Large intestine (tissue), 3 donors: ENCODE measurements around the gene PLSCR1. TPM values are rescaled to one million over a fixed set of nuclear protein-coding genes. Genes with fewer than 3 reads are reported as not detected.
"Not testable (repeated sequence)": the region's sequence is repeated elsewhere in the genome, so short reads cannot be mapped to it uniquely, and the experiment has no call there.

Experiments
- DNase-seq, 2 donors: peaks; one replicate each; pipeline versions ENCODE4 v3.0.0 to v3.0.0-alpha.2; 2013
- H3K27ac ChIP-seq: one replicate; pipeline ENCODE4 v1.5.1; 2013; ENCODE audit warnings: low read length
- H3K27me3 ChIP-seq: 2 replicates; pipeline ENCODE4 v1.6.1; 2013; ENCODE audit warnings: low read length; ENCODE audit not compliant: control insufficient read depth, insufficient read depth
- H3K36me3 ChIP-seq: 2 replicates; pipeline ENCODE4 v1.6.1; 2013; ENCODE audit warnings: low read length; ENCODE audit not compliant: control insufficient read depth, insufficient read depth
- H3K4me1 ChIP-seq: one replicate; pipeline ENCODE4 v1.6.1; 2013; ENCODE audit warnings: low read length; ENCODE audit not compliant: control insufficient read depth, insufficient read depth
- H3K4me3 ChIP-seq: one replicate; pipeline ENCODE4 v1.5.1; 2013; ENCODE audit warnings: low read length
- H3K9me3 ChIP-seq: one replicate; pipeline ENCODE4 v1.6.1; 2013; ENCODE audit warnings: mild to moderate bottlenecking, low read depth, low read length, moderate library complexity; ENCODE audit not compliant: control insufficient read depth
- WGBS: methylation state at CpG from one replicate; pipeline ENCODE4 v1.1.5; 2013; ENCODE audit warnings: low lambda C conversion rate; ENCODE audit not compliant: insufficient coverage; 5-methylcytosine and 5-hydroxymethylcytosine counted together
- polyA plus RNA-seq: library from polyadenylated mRNA; unstranded; fragments of 120-200 nt; gene quantifications from one replicate; pipeline ENCODE4 v1.2.1, GENCODE V29; 2013

The PLSCR1 gene
- polyA plus RNA-seq, 1 donor: 103 TPM

GRCh38 chr3:146539315-146539714 is 5.1 kb downstream of the PLSCR1 start:
- peak in 1 of 2 donors; percentile 42 for DNase-seq
- no CpG with 5 or more reads among the region's 3 CpGs for WGBS
- H3K9me3 ChIP-seq: no peaks in the 10 kb centered on the region
- H3K27ac ChIP-seq: peak overlapping the region; percentile 3
- H3K4me1 ChIP-seq: peaks cover 16% of the 10 kb centered on the region
- no peak overlapping the region for H3K4me3 ChIP-seq
- peaks cover 4% of the 10 kb centered on the region for H3K36me3 ChIP-seq
- H3K27me3 ChIP-seq: no peaks in the 10 kb centered on the region

GRCh38 chr3:146537603-146538002 is 6.8 kb downstream of the PLSCR1 start:
- H3K36me3 ChIP-seq: peaks cover 7% of the 10 kb centered on the region
- no peaks in the 10 kb centered on the region for H3K27me3 ChIP-seq
- no peak overlapping the region for H3K4me3 ChIP-seq
- H3K27ac ChIP-seq: no peak overlapping the region
- no CpG with 5 or more reads among the region's 3 CpGs for WGBS
- no peak for DNase-seq
- no peaks in the 10 kb centered on the region for H3K9me3 ChIP-seq
- H3K4me1 ChIP-seq: peaks cover 16% of the 10 kb centered on the region

- peaks cover 10% of the 10 kb centered on the region for H3K36me3 ChIP-seq
- H3K9me3 ChIP-seq: no peaks in the 10 kb centered on the region
- H3K4me3 ChIP-seq: no peak overlapping the region
- H3K27me3 ChIP-seq: no peaks in the 10 kb centered on the region
- H3K27ac ChIP-seq: peak overlapping the region; percentile 20
- H3K4me1 ChIP-seq: peaks cover 9% of the 10 kb centered on the region
- DNase-seq: no peak
These were observed 7.7 kb downstream of the PLSCR1 start for GRCh38 chr3:146536681-146537080.

- WGBS: no CpG with 5 or more reads among the region's 2 CpGs
- no peak for DNase-seq
These were observed 12.0 kb downstream of the PLSCR1 start for GRCh38 chr3:146532406-146532805.

GRCh38 chr3:146530609-146531008 is 13.8 kb downstream of the PLSCR1 start:
- DNase-seq: no peak
- H3K9me3 ChIP-seq: no peaks in the 10 kb centered on the region
- H3K27me3 ChIP-seq: no peaks in the 10 kb centered on the region
- no CpG with 5 or more reads among the region's 2 CpGs for WGBS
- peaks cover 26% of the 10 kb centered on the region for H3K36me3 ChIP-seq
- H3K27ac ChIP-seq: no peak overlapping the region
- no peak overlapping the region for H3K4me3 ChIP-seq
- peaks cover 3% of the 10 kb centered on the region for H3K4me1 ChIP-seq

More at GRCh38 chr3:146532406-146532805, 12.0 kb downstream of the PLSCR1 start:
- H3K27ac ChIP-seq: no peak overlapping the region
- peaks cover 22% of the 10 kb centered on the region for H3K36me3 ChIP-seq
- H3K27me3 ChIP-seq: no peaks in the 10 kb centered on the region
- peaks cover 3% of the 10 kb centered on the region for H3K4me1 ChIP-seq
- no peak overlapping the region for H3K4me3 ChIP-seq
- no peaks in the 10 kb centered on the region for H3K9me3 ChIP-seq

- Histone ChIP-seq H3K27me3 (no peaks in the 10 kb centered on the region), H3K9me3 (no peaks in the 10 kb centered on the region), H3K4me3 (no peak overlapping the region), H3K27ac (no peak overlapping the region), H3K4me1 (peaks cover 3% of the 10 kb centered on the region), H3K36me3 (peaks cover 32% of the 10 kb centered on the region)
- DNase-seq: no peak
- WGBS: 100% methylated on average over 1 of the region's 2 CpGs
These were observed 15.4 kb downstream of the PLSCR1 start for GRCh38 chr3:146529021-146529420.

GRCh38 chr3:146524961-146525360 is 19.4 kb downstream of the PLSCR1 start:
- no peaks in the 10 kb centered on the region for H3K9me3 ChIP-seq
- H3K27me3 ChIP-seq: no peaks in the 10 kb centered on the region
- H3K27ac ChIP-seq: no peak overlapping the region
- peaks cover 7% of the 10 kb centered on the region for H3K4me1 ChIP-seq
- no peak for DNase-seq
- no peak overlapping the region for H3K4me3 ChIP-seq
- H3K36me3 ChIP-seq: peaks cover 26% of the 10 kb centered on the region
- WGBS: 67% methylated on average over 1 of the region's 2 CpGs

GRCh38 chr3:146523531-146523930 is 20.9 kb downstream of the PLSCR1 start:
- H3K36me3 ChIP-seq: peaks cover 24% of the 10 kb centered on the region
- peaks cover 7% of the 10 kb centered on the region for H3K4me1 ChIP-seq
- DNase-seq: peak; percentile 56 to 91
- WGBS: no CpG with 5 or more reads among the region's 4 CpGs
- H3K27ac ChIP-seq: peak overlapping the region; percentile 48
- H3K9me3 ChIP-seq: no peaks in the 10 kb centered on the region
- no peak overlapping the region for H3K4me3 ChIP-seq
- no peaks in the 10 kb centered on the region for H3K27me3 ChIP-seq

- H3K27ac ChIP-seq, H3K27me3 ChIP-seq, H3K9me3 ChIP-seq, H3K4me3 ChIP-seq, DNase-seq: not testable (repeated sequence)
- Histone ChIP-seq H3K4me1 (peaks cover 16% of the 10 kb centered on the region), H3K36me3 (peaks cover 21% of the 10 kb centered on the region)
- 80% methylated on average over 2 of the region's 17 CpGs for WGBS
These were observed 21.9 kb downstream of the PLSCR1 start for GRCh38 chr3:146522174-146523158.

- no peaks in the 10 kb centered on the region for H3K9me3 ChIP-seq
- H3K36me3 ChIP-seq: peaks cover 18% of the 10 kb centered on the region
- DNase-seq: no peak
- no peaks in the 10 kb centered on the region for H3K27me3 ChIP-seq
- peaks cover 18% of the 10 kb centered on the region for H3K4me1 ChIP-seq
- H3K27ac ChIP-seq: no peak overlapping the region
- whole genome bisulfite sequencing: no CpG with 5 or more reads among the region's 1 CpG
- no peak overlapping the region for H3K4me3 ChIP-seq
These were observed 23.0 kb downstream of the PLSCR1 start for GRCh38 chr3:146521394-146521793.

- Histone ChIP-seq H3K27me3 (no peaks in the 10 kb centered on the region), H3K36me3 (peaks cover 15% of the 10 kb centered on the region), H3K4me3 (no peak overlapping the region), H3K4me1 (peaks cover 18% of the 10 kb centered on the region), H3K27ac (no peak overlapping the region), H3K9me3 (no peaks in the 10 kb centered on the region)
- no peak for DNase-seq
These were observed 24.6 kb downstream of the PLSCR1 start for GRCh38 chr3:146519810-146520209.
